ENCODE results near the gene CNTNAP2. TPM values are rescaled to one million over a fixed set of nuclear protein-coding genes. Genes with fewer than 3 reads are reported as not detected.

The CNTNAP2 gene
- total and polyA plus RNA-seq, 2 donors: 5.1 to 10.3 TPM

DNA sequence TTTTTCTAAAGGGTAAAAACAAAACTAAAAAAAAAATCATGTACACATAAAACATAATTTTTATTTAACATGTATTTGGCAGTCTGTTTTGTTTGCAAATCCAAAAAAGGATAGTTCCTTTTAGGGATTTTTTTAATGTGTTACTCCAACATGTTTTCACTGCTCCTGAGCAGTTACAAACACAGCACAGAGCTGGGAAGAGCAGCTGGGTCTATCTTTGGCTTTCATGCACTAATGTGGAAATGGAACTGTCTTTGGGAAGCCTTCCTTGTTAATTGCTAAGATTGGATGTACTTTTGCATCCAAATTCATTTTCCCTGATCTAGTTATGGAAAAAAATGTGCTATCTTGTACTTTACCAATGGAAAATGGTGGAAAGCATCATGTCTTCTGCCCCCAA lies 1035.1 kb downstream of the CNTNAP2 start:
- H3K4me1 ChIP-seq (ENCODE audit: control insufficient read depth in 2 of 2, insufficient read depth in 2 of 2, low read length in 2 of 2): no peaks in the 10 kb centered on the region
- H3K27ac ChIP-seq (ENCODE audit: low read depth in 1 of 2, low read length in 1 of 2): no peak overlapping the region
- DNase-seq (ENCODE audit: low read depth in 6 of 9, low spot score in 9 of 9): no peak
- no peaks in the 10 kb centered on the region for H3K27me3 ChIP-seq (ENCODE audit: control insufficient read depth in 2 of 2, insufficient read depth in 1 of 2, low read length in 1 of 2)
- no peaks in the 10 kb centered on the region for H3K36me3 ChIP-seq (ENCODE audit: control insufficient read depth in 2 of 2, insufficient read depth in 2 of 2, low read length in 1 of 2)
- H3K9me3 ChIP-seq (ENCODE audit: control insufficient read depth in 2 of 2, insufficient read depth in 1 of 2, low read length in 1 of 2): no peaks in the 10 kb centered on the region
- H3K4me3 ChIP-seq (ENCODE audit: low read length in 2 of 2): no peak overlapping the region

- no peaks in the 10 kb centered on the region for H3K4me1 ChIP-seq (ENCODE audit: control insufficient read depth in 2 of 2, insufficient read depth in 2 of 2, low read length in 2 of 2)
- no peak overlapping the region for H3K4me3 ChIP-seq (ENCODE audit: low read length in 2 of 2)
- no peak overlapping the region for H3K27ac ChIP-seq (ENCODE audit: low read depth in 1 of 2, low read length in 1 of 2)
- WGBS: 98% methylated on average over 3 of the region's 3 CpGs
- H3K36me3 ChIP-seq (ENCODE audit: control insufficient read depth in 2 of 2, insufficient read depth in 2 of 2, low read length in 1 of 2): no peaks in the 10 kb centered on the region
- H3K27me3 ChIP-seq (ENCODE audit: control insufficient read depth in 2 of 2, insufficient read depth in 1 of 2, low read length in 1 of 2): no peaks in the 10 kb centered on the region
- no peaks in the 10 kb centered on the region for H3K9me3 ChIP-seq (ENCODE audit: control insufficient read depth in 2 of 2, insufficient read depth in 1 of 2, low read length in 1 of 2)
- no peak for DNase-seq (ENCODE audit: low read depth in 6 of 9, low spot score in 9 of 9)
These were observed 1037.0 kb downstream of the CNTNAP2 start for GRCh38 chr7:147153571-147153970.

GRCh38 chr7:147161405-147161804 lies 1044.8 kb downstream of the CNTNAP2 start:
- Histone ChIP-seq H3K27me3 (ENCODE audit: control insufficient read depth in 2 of 2, insufficient read depth in 1 of 2, low read length in 1 of 2) (no peaks in the 10 kb centered on the region), H3K4me1 (ENCODE audit: control insufficient read depth in 2 of 2, insufficient read depth in 2 of 2, low read length in 2 of 2) (no peaks in the 10 kb centered on the region), H3K9me3 (ENCODE audit: control insufficient read depth in 2 of 2, insufficient read depth in 1 of 2, low read length in 1 of 2) (no peaks in the 10 kb centered on the region), H3K27ac (ENCODE audit: low read depth in 1 of 2, low read length in 1 of 2) (no peak overlapping the region), H3K36me3 (ENCODE audit: control insufficient read depth in 2 of 2, insufficient read depth in 2 of 2, low read length in 1 of 2) (no peaks in the 10 kb centered on the region), H3K4me3 (ENCODE audit: low read length in 2 of 2) (no peak overlapping the region)
- 95% methylated on average over 1 of the region's 1 CpG for WGBS
- no peak for DNase-seq (ENCODE audit: low read depth in 6 of 9, low spot score in 9 of 9)

- DNase-seq (ENCODE audit: low read depth in 6 of 9, low spot score in 9 of 9): no peak
- H3K4me3 ChIP-seq (ENCODE audit: low read length in 2 of 2): no peak overlapping the region
- H3K4me1 ChIP-seq (ENCODE audit: control insufficient read depth in 2 of 2, insufficient read depth in 2 of 2, low read length in 2 of 2): no peaks in the 10 kb centered on the region
- no peak overlapping the region for H3K27ac ChIP-seq (ENCODE audit: low read depth in 1 of 2, low read length in 1 of 2)
- WGBS: 93% methylated on average over 14 of the region's 14 CpGs
- no peaks in the 10 kb centered on the region for H3K36me3 ChIP-seq (ENCODE audit: control insufficient read depth in 2 of 2, insufficient read depth in 2 of 2, low read length in 1 of 2)
- H3K27me3 ChIP-seq (ENCODE audit: control insufficient read depth in 2 of 2, insufficient read depth in 1 of 2, low read length in 1 of 2): no peaks in the 10 kb centered on the region
- H3K9me3 ChIP-seq (ENCODE audit: control insufficient read depth in 2 of 2, insufficient read depth in 1 of 2, low read length in 1 of 2): peaks cover 0 to 9% of the 10 kb centered on the region in 2 donors
These were observed 1053.9 kb downstream of the CNTNAP2 start for GRCh38 chr7:147170341-147171012.

DNA sequence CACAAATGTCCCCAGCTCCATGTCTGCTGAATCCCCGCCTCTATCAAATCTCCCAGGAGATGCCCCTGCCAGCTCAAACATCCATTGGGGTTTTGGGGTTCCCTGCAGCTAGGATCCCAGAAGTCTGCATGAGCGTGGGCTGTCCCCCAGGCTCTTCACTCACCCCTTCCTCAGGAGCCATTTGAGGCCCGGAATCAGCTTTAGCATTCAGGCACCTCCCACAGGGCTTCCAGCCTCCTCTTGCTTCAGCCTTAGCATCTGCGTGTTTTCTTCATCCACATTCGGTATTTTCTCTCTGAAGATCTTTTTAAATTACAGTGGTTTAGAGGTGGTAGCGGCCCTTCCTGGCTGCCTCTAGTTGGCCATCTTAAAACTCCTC lies 1054.4 kb downstream of the CNTNAP2 start:
- WGBS: 91% methylated on average over 6 of the region's 6 CpGs
- DNase-seq (ENCODE audit: low read depth in 6 of 9, low spot score in 9 of 9): no peak
- H3K27me3 ChIP-seq (ENCODE audit: control insufficient read depth in 2 of 2, insufficient read depth in 1 of 2, low read length in 1 of 2): no peaks in the 10 kb centered on the region
- peaks cover 0 to 9% of the 10 kb centered on the region in 2 donors for H3K9me3 ChIP-seq (ENCODE audit: control insufficient read depth in 2 of 2, insufficient read depth in 1 of 2, low read length in 1 of 2)
- H3K4me1 ChIP-seq (ENCODE audit: control insufficient read depth in 2 of 2, insufficient read depth in 2 of 2, low read length in 2 of 2): no peaks in the 10 kb centered on the region
- no peak overlapping the region for H3K27ac ChIP-seq (ENCODE audit: low read depth in 1 of 2, low read length in 1 of 2)
- H3K36me3 ChIP-seq (ENCODE audit: control insufficient read depth in 2 of 2, insufficient read depth in 2 of 2, low read length in 1 of 2): no peaks in the 10 kb centered on the region
- no peak overlapping the region for H3K4me3 ChIP-seq (ENCODE audit: low read length in 2 of 2)

GRCh38 chr7:147173883-147174282 lies 1057.3 kb downstream of the CNTNAP2 start:
- Histone ChIP-seq H3K9me3 (ENCODE audit: control insufficient read depth in 2 of 2, insufficient read depth in 1 of 2, low read length in 1 of 2) (peaks cover 0 to 9% of the 10 kb centered on the region in 2 donors), H3K27me3 (ENCODE audit: control insufficient read depth in 2 of 2, insufficient read depth in 1 of 2, low read length in 1 of 2) (no peaks in the 10 kb centered on the region), H3K27ac (ENCODE audit: low read depth in 1 of 2, low read length in 1 of 2) (no peak overlapping the region), H3K4me1 (ENCODE audit: control insufficient read depth in 2 of 2, insufficient read depth in 2 of 2, low read length in 2 of 2) (no peaks in the 10 kb centered on the region), H3K36me3 (ENCODE audit: control insufficient read depth in 2 of 2, insufficient read depth in 2 of 2, low read length in 1 of 2) (no peaks in the 10 kb centered on the region), H3K4me3 (ENCODE audit: low read length in 2 of 2) (no peak overlapping the region)
- DNase-seq (ENCODE audit: low read depth in 6 of 9, low spot score in 9 of 9): no peak

DNA sequence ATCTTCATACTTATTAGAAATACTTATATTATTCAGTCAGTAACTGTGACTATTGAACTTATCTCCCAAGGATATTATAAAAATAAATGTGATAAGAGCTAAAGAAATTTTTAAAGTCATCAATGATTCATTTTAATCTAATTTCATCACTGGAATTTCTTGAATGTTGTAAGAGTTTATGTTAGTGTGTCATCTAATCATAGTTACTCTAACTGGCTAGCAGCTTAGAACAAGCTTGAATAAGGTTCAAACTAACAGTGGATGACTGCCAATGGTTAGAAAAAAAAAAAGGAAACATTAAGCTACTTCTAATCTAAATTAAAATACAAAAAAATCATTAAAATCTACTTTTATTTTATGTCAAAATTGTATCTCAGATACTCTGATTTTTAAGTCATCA lies 1066.3 kb downstream of the CNTNAP2 start:
- Histone ChIP-seq H3K4me3 (ENCODE audit: low read length in 2 of 2) (no peak overlapping the region), H3K36me3 (ENCODE audit: control insufficient read depth in 2 of 2, insufficient read depth in 2 of 2, low read length in 1 of 2) (no peaks in the 10 kb centered on the region), H3K27ac (ENCODE audit: low read depth in 1 of 2, low read length in 1 of 2) (no peak overlapping the region), H3K9me3 (ENCODE audit: control insufficient read depth in 2 of 2, insufficient read depth in 1 of 2, low read length in 1 of 2) (no peaks in the 10 kb centered on the region), H3K4me1 (ENCODE audit: control insufficient read depth in 2 of 2, insufficient read depth in 2 of 2, low read length in 2 of 2) (no peaks in the 10 kb centered on the region), H3K27me3 (ENCODE audit: control insufficient read depth in 2 of 2, insufficient read depth in 1 of 2, low read length in 1 of 2) (no peaks in the 10 kb centered on the region)
- DNase-seq (ENCODE audit: low read depth in 6 of 9, low spot score in 9 of 9): no peak

- H3K4me3 ChIP-seq (ENCODE audit: low read length in 2 of 2): no peak overlapping the region
- DNase-seq (ENCODE audit: low read depth in 6 of 9, low spot score in 9 of 9): no peak
- H3K9me3 ChIP-seq (ENCODE audit: control insufficient read depth in 2 of 2, insufficient read depth in 1 of 2, low read length in 1 of 2): no peaks in the 10 kb centered on the region
- H3K36me3 ChIP-seq (ENCODE audit: control insufficient read depth in 2 of 2, insufficient read depth in 2 of 2, low read length in 1 of 2): no peaks in the 10 kb centered on the region
- H3K27ac ChIP-seq (ENCODE audit: low read depth in 1 of 2, low read length in 1 of 2): no peak overlapping the region
- WGBS: 87% methylated on average over 2 of the region's 2 CpGs
- no peaks in the 10 kb centered on the region for H3K4me1 ChIP-seq (ENCODE audit: control insufficient read depth in 2 of 2, insufficient read depth in 2 of 2, low read length in 2 of 2)
- H3K27me3 ChIP-seq (ENCODE audit: control insufficient read depth in 2 of 2, insufficient read depth in 1 of 2, low read length in 1 of 2): no peaks in the 10 kb centered on the region
These were observed 1066.7 kb downstream of the CNTNAP2 start for GRCh38 chr7:147183276-147183675.

GRCh38 chr7:147188467-147188866 lies 1071.9 kb downstream of the CNTNAP2 start:
- Histone ChIP-seq H3K36me3 (ENCODE audit: control insufficient read depth in 2 of 2, insufficient read depth in 2 of 2, low read length in 1 of 2) (no peaks in the 10 kb centered on the region), H3K27ac (ENCODE audit: low read depth in 1 of 2, low read length in 1 of 2) (no peak overlapping the region), H3K4me1 (ENCODE audit: control insufficient read depth in 2 of 2, insufficient read depth in 2 of 2, low read length in 2 of 2) (no peaks in the 10 kb centered on the region), H3K27me3 (ENCODE audit: control insufficient read depth in 2 of 2, insufficient read depth in 1 of 2, low read length in 1 of 2) (no peaks in the 10 kb centered on the region), H3K4me3 (ENCODE audit: low read length in 2 of 2) (no peak overlapping the region), H3K9me3 (ENCODE audit: control insufficient read depth in 2 of 2, insufficient read depth in 1 of 2, low read length in 1 of 2) (no peaks in the 10 kb centered on the region)
- no peak for DNase-seq (ENCODE audit: low read depth in 6 of 9, low spot score in 9 of 9)
- 29% methylated on average over 1 of the region's 1 CpG for WGBS

- H3K27ac ChIP-seq (ENCODE audit: low read depth in 1 of 2, low read length in 1 of 2): no peak overlapping the region
- H3K27me3 ChIP-seq (ENCODE audit: control insufficient read depth in 2 of 2, insufficient read depth in 1 of 2, low read length in 1 of 2): no peaks in the 10 kb centered on the region
- no peak for DNase-seq (ENCODE audit: low read depth in 6 of 9, low spot score in 9 of 9)
- H3K9me3 ChIP-seq (ENCODE audit: control insufficient read depth in 2 of 2, insufficient read depth in 1 of 2, low read length in 1 of 2): no peaks in the 10 kb centered on the region
- H3K4me3 ChIP-seq (ENCODE audit: low read length in 2 of 2): no peak overlapping the region
- no peaks in the 10 kb centered on the region for H3K4me1 ChIP-seq (ENCODE audit: control insufficient read depth in 2 of 2, insufficient read depth in 2 of 2, low read length in 2 of 2)
- H3K36me3 ChIP-seq (ENCODE audit: control insufficient read depth in 2 of 2, insufficient read depth in 2 of 2, low read length in 1 of 2): no peaks in the 10 kb centered on the region
These were observed 1076.9 kb downstream of the CNTNAP2 start for GRCh38 chr7:147193476-147193875.
